ENCODE data around the gene ABI3BP.

Gene ABI3BP

GRCh38 chr3:100833483-100833882, 159.7 kb downstream of the ABI3BP start:
- no peak for DNase-seq (ENCODE audit: low read depth)

DNA sequence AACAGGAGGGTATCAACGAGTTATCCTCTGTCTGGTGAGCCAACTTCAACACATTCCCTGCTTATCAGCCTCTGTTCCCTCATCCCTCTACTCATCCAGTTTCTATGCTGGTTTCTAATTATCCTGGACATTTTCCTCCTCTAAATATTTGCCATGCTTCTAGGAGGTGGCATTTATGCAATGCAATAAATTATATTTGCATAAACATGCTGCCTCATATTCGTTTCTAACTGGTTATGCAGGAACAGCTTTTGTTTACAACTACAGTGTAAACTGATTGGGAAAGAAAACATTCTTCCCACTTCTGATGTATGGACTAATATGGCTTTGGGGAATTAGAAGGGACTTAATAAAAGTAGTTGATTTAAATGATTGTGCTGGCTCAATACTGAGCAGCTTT, 161.6 kb downstream of the ABI3BP start:
- DNase-seq (ENCODE audit: low read depth): no peak

- no peak for DNase-seq (ENCODE audit: low read depth)
Observed at GRCh38 chr3:100830931-100831330, 162.3 kb downstream of the ABI3BP start.

- DNase-seq (ENCODE audit: low read depth): no peak
Observed at GRCh38 chr3:100825574-100825973, 167.6 kb downstream of the ABI3BP start.

- no peak for DNase-seq (ENCODE audit: low read depth)
Observed at GRCh38 chr3:100815583-100815982, 177.6 kb downstream of the ABI3BP start.

GRCh38 chr3:100813828-100814227, 179.4 kb downstream of the ABI3BP start:
- DNase-seq (ENCODE audit: low read depth): no peak

- no peak for DNase-seq (ENCODE audit: low read depth)
Observed at GRCh38 chr3:100811779-100812507, 181.3 kb downstream of the ABI3BP start.

- no peak for DNase-seq (ENCODE audit: low read depth)
Observed at GRCh38 chr3:100810671-100811070, 182.6 kb downstream of the ABI3BP start.

DNA sequence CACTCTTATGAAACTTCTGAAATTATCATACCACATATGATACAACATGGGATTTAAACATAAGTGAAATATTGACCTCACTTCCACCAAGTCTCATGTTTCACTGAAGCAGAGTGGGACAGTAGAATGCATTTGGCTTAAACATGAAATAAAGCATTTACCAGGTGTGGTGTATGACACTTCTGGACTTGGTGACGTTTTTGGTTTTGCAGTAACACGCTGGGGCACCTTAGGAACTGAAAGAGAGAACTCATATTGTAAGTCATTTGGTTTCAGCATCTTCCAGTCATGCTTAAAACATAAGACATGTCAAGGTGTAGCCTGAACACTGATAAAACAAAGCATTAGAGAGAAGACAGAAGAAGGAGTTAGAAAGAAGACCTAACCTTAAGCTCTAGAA, 188.6 kb downstream of the ABI3BP start:
- no peak for DNase-seq (ENCODE audit: low read depth)

DNA sequence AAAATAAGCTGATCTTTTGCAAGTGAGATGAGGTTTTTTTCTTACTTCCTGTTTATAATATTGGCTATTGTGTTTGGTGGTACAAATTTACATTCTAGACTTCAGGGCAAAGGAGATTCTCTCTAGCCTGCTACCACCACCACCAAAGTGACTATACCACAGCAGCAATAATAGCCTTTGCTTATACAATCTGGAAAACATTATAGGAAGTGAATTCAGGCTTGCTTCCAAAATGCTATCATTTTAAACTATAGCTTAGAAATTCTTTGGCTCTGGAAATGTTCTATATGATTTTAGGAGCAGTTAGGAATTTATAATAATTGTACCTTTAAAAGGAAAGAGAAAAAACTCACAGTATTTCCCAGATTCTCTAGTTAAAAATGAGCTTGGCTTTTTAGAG, 189.5 kb downstream of the ABI3BP start:
- no peak for DNase-seq (ENCODE audit: low read depth)

GRCh38 chr3:100802126-100802525, 191.1 kb downstream of the ABI3BP start:
- no peak for DNase-seq (ENCODE audit: low read depth)

DNA sequence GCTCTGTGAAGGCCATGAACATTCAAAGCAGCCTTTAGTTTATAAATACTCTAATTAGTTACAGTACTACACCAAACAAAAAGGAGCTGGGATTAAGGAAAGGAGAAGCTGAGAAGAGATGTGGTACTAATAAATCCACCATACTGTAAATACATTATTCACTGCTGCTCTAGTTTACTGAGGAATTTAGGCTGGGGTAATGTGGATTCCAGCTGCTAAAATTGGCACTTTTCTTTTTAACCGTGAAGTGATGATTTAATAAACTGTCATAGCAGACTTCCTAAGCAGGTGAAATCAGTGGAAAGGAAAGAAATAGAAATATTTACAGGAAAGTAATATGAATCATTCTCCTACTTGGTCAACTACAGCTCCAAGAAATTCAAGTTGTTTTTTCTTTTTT, 195.2 kb downstream of the ABI3BP start:
- no peak for DNase-seq (ENCODE audit: low read depth)

- DNase-seq (ENCODE audit: low read depth): no peak
Observed at GRCh38 chr3:100796556-100796955, 196.7 kb downstream of the ABI3BP start.

GRCh38 chr3:100789579-100789978, 203.6 kb downstream of the ABI3BP start:
- no peak for DNase-seq (ENCODE audit: low read depth)

DNA sequence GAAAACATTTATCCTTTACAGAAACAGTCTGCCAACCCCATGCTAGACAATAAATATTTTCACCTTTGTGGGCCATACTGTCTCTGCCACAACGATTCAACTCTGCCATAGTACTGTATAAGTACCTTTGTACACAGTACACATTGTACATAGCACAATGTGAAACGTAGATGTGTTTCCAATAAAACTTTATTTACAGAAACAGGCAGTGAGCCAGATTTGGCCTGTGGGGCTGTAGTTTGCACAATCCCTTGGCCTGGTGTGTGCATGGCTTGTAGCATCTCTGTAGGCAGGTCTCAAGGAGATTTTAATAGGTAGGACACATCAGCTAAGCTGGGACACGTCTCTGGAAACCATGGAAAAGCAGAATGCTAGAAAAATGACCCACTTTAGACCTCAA, 209.6 kb downstream of the ABI3BP start:
- no peak for DNase-seq (ENCODE audit: low read depth)

DNA sequence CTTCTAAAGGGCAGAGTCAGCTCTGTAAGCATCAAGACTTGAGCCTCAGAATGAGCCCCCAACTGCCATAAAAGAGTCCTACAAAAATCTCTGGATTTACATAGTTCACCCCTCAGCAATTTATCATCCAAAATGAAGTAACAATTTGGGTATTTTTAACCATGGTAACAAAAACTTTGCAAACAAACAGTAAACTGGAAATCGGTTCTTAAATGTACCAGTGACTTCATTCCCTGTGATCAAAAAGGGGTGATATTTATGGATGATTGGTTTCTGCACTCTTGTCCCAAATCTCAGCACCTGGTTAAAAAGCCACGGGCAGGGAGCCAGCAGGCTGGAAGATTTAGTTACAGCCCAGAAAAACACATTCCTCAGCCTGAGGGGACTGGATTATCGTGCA, 210.3 kb downstream of the ABI3BP start:
- DNase-seq (ENCODE audit: low read depth): no peak

DNA sequence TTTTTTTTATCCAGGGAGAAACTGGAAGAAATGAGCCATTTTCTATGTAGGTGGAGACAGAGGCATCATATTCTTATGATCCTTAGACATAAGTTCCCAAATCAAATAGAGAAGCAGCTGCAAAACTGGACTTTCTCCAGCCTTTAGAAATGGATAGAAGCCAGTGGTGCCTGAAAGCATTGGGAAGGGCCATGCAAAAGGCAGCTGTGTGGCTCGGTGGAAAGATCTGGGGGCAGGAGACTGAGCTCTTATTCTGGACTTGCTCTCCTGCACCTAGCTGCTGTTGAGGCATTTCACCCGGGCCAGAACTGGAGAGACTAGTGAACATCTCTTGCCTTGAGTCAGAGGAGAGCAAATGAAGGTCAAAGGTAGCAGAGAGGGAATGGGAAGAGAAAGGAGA, 210.9 kb downstream of the ABI3BP start:
- DNase-seq (ENCODE audit: low read depth): no peak

GRCh38 chr3:100781301-100781700, 211.9 kb downstream of the ABI3BP start:
- no peak for DNase-seq (ENCODE audit: low read depth)

GRCh38 chr3:100780071-100780622, 213.1 kb downstream of the ABI3BP start:
- DNase-seq (ENCODE audit: low read depth): no peak

DNA sequence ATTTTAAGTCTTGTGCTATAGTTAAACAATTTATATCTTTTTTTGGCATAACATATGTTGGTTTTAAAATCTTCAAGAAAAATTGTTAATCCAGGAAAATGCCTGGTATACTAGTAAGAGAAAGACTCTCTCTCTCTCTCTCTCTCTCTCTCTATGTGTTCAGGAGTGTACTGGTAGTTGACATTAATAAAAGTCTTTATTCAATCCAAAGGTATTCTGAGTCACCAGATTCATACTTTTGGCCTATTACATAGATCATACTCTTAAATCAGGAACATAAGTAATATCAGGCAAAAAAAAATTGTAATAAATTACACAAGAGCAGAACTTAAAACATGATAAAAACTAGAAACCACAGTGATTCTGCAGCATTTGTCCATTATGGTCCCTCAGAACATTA, 213.7 kb downstream of the ABI3BP start:
- DNase-seq (ENCODE audit: low read depth): no peak

DNA sequence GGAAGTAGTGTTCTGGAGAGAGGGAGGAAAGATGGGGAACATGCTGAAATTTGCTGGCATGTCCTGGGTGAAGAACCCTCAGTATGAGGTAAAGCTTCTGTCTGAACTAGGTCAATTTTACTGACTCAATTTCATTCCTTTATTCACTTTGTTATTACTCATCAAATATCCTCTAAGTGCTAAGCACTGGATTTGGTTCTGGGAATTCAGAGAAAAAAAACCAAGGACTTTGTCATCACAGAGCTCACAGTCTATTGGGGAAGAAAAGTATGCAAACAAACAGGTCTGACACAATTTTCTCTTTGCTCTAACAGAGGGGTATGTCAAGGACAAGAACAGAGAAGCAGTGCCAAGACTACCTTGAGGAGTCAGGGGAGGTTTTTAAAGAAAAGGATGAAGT, 215.9 kb downstream of the ABI3BP start:
- no peak for DNase-seq (ENCODE audit: low read depth)

GRCh38 chr3:100776746-100777145, 216.5 kb downstream of the ABI3BP start:
- DNase-seq (ENCODE audit: low read depth): no peak

- no peak for DNase-seq (ENCODE audit: low read depth)
Observed at GRCh38 chr3:100776097-100776729, 217.0 kb downstream of the ABI3BP start.

DNA sequence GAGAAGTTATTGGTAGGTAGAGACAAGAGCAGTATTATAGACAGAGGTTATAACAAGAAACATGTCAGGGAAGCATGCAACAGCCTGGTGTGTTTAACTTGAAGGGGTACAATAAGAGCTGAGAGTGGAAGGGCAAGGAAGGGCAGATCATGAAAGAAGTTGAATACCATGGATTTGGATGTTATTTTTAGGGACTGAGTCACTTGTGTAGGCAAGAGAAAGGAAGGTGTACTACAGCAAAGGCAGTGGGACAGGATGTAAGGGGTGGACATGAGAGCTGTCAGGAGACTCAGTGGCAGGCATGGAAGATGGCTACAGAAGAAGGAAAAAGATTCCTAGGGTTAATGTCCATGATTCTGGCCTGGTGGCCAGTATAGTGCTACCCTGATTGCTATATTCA, 217.6 kb downstream of the ABI3BP start:
- DNase-seq (ENCODE audit: low read depth): no peak

All from stimulated activated CD8-positive, alpha-beta memory T cell treated with anti-CD3 and anti-CD28 coated beads, Interleukin-12 subunit alpha, Interleukin-12 subunit beta, amount 100 ng/mL, for 1 hour (primary cell).